NCI-H2107 treated with DMSO at 0.1 percent for 48 hours (cell line): ENCODE measurements around the gene GPATCH8.
"Not testable (repeated sequence)": the region's sequence is repeated elsewhere in the genome, so short reads cannot be mapped to it uniquely, and the experiment has no call there.

Experiments used
- DNase-seq: peaks from one replicate; lab custom pipeline; 2025; ENCODE audit not compliant: unreplicated experiment; lab: John Stamatoyannopoulos, UW

GPATCH8 gene

DNA sequence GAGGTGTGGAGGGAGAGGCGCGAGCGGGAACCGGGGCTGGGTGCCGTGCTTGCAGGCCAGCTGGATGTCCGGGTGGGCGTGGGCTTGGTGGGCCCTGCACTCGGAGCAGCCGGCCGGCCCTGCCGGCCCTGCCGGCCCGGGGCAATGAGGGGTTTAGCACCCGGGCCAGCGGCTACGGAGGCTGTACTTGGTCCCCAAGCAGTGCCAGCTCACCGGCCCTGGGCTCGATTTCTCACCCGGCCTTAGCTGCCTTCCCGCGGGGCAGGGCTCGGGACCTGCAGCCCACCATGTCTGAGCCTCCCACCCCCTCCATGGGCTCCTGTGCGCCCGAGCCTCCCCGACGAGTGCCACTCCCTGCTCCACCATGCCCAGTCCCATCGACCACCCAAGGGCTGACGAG, 24.7 kb upstream of the GPATCH8 start:
- DNase-seq: no peak

DNA sequence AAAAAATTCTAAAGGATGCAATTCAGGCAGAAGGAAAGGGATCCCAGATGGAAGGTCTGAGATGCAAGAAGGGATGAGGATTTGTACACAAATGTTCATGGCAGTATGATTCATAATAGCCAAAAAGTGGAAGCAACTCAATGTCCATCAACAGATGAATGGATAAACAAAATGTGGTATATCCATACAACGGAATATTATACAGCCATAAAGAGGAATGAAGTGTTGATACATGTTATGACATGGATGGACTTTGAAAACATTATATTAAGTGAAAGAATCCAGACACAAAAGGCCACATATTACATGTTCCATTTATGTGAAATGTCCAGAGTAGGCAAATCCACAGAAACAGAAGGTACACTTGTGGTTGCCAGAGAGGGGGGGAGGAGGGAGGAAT, 23.9 kb upstream of the GPATCH8 start:
- no peak for DNase-seq

DNA sequence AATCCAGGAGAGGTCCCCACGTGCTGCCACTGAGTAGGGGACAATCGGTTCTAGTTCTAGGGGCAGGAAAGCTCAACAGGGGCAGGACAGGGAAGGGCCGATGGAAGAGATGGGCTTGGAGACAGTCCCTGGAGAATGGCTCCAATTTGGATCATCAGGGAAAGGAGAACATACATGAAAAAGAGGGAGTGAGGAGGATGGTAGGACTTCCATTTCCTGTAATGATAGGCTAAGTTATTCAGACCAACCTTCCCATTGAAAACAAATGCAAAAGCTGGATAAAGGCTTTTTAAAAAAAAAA, 20.4 kb upstream of the GPATCH8 start:
- no peak for DNase-seq

DNA sequence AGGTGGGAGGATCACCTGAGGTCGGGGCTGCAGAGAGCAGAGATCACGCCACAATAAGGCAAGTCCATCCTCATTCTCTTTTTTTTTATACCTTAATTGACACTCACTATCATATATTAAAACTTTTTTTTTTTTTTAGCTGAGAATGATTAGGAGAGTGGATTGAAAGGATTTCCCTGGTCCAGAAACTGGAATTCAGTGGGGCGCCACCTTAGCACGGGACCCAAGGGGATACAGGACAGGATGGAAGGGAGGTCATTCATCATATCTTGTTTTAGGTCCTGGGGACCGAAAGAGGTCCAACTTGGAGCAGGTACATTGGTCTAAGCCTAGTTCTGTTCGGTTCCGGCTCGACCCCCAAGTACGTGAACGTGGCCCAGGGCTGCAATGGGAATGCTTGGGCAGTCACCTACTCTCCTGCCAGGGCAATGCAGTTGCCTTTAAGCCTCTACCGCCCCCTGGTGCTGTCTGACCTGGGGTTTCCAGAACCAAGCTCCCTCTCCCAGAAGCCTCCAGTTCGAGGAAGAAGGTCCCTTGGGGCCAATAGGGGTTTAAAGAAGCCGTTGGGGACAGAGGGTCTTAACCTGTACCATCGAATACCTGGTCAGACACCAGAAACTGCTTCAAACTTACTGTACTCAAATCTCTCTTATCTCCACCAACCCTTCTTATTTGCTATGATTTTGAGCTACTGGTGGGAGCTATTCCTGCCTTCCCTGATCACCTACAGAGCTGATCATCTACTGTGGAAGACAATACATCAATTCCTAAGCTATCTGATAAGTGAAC, 19.9 kb upstream of the GPATCH8 start:
- DNase-seq: peak; percentile 50

DNA sequence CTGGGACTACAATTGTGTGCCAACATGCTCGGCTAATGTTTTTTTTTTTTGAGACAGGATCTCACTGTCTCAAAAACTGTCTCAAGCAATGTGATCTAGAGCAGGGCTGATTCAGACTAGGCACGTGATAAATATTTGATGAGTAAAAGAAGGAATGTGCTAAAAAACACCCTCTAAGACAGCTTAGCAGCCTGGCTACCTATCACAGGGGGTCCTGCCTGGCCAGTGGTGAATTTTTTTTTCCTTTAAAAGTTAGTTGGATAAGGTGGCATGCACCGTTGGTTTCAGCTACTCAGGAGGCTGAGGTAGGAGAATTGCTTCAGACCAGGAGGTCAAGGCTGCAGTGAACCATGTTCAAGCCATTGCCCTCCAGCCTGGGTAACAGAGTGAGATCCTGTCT, 14.8 kb upstream of the GPATCH8 start:
- no peak for DNase-seq

DNA sequence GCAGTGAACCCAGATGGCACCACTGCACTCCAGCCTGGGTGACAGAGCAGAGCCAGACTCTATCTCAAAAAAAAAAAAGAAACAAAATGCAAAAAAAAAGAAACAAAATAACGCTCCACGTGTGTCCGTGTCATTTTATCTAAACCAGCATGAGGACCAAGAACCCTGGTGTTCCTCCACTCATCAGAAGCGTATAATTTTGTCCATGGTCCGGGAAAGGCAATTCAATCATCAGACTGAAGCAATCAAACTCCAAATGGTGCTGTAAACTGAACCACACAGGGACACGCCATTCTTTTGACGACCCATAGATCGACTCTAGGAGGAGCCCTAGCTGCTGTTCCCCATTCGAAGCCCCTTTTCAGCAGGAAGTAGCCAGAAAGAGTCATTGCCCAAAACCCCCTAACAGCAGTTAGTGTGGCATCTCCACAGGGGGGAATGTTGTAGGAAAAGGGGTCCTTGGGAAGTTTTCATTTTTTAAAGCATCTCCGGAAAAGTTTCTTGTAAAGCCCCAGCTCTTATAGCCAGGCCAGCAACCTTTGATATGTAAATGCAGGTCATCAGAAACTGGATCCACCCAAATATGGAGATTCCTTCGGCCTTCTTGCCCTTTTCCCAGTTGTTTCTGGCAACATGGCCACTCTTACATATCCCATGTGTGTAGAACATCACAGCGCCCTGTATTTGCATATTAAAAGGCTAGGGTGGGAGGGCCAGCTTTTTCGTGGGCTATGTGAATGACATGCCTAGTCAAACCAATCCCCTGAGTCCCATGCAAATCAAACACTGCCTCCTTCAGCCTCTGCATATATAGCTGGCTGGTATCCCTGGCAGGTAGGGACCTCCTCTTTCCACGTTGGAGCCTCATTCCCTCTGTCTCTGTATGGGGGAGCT, 8.3 kb upstream of the GPATCH8 start:
- DNase-seq: not testable (repeated sequence)

DNA sequence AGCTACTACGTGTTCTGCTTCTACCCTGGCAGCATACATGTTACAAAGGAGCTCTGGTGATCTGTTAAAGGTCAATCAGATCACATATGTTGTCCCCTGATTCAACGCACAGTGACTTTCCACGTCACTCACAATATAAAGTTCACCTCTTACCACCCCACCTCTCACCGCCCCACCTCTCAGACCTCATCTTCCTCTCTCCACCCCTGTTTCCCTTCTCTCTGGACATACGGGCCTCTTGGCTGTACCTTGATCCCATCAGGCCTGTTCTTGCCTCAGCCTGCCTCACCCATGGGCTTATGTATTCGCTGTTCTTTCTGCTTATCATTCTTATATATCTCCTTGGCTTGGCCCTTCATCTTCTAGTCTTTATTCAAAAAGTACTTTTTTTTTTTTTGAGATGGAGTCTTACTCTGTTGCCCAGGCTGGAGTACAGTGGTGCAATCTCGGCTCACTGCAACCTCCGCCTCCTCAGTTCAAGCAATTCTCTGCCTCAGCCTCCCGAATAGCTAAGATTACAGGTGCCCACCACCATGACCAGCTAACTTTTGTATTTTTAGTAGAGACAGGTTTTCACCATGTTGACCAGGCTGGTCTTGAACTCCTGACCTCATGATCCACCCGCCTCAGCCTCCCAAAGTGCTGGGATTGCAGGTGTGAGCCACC, 3.9 kb upstream of the GPATCH8 start:
- not testable (repeated sequence) for DNase-seq

DNA sequence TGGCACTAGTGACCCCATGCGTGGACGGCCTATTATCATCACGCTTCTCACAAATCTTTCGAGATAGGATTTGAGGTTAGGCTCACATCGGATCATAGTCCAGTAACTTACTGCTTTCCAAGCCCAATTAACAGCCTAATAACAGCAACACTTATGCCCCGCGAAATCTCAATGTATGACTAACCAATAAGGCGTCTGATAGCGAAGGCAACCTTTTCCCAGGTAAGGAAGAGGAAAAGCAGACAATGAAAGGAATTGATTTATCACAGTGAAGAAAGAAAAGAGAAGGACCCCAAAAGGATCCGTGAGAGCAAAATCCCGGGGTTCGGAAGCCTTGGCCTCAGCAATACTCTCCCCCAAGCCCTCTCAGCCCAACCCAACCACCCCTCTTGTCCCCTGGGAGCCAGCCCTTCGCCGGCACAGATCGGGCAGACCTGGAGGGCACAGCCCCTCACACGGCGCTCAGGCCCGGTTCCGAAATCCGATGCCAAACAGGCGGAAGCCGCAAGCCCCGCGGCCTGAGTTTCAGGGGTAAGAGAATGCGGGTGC, 534 bp downstream of the GPATCH8 start:
- DNase-seq: no peak

DNA sequence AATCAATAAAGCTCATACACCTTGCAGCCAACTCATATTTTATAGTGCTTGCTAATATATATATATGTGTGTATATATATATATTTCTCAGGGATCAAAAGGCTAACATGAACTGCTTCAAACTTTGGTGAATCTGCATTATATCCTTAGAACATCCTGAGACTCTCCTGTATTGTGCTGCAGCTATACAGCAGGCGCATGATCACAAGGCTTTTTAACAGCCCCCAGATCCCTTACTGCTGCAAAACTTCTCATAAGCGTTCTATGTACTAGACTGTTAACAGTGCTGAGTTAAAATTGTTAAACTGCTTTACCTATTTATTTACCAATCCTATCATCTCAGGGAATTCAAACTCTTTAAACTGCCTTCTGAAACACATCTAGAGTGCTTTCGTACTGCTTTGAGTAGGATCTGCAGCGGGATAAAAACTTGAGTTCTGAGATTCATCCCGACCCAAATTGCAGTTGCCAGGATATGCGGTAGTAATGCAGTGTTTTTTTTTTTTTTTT, 1.3 kb downstream of the GPATCH8 start:
- DNase-seq: no peak

DNA sequence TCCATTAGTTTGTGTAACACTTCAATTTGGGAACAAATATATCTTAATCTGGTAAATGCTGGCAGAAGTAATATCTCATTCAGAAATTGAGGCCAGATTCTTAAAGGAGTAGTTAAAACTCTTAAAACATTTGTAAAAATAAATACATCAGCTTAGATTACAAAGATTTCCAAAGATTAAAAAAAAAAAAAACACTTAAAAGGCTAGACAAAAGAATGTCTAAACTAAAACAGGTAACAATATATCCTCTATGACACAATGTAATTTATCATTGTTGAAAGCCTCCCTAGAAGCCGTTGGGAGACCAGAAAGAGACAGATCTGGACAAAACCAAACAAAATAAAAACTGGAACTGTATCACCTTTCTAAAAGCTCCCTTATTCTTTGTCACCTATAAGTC, 3.5 kb downstream of the GPATCH8 start:
- no peak for DNase-seq

DNA sequence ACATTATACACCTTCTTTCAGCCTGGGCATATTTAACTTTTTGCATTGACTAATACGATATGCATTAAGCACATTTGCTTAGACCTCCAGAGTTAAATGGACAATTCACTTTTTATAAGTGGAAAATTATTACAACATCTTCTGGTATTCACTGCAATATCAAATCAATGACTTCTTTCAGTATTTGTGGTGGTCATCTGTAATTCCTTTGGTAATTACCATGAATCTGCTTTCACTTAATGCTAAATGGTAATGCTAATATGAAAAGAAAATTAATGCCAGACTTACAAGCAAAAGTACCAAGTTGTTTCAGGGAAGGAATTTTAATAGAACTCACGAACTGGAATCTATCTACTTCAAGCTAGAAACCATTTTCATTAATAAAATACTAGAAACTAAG, 6.4 kb downstream of the GPATCH8 start:
- no peak for DNase-seq

DNA sequence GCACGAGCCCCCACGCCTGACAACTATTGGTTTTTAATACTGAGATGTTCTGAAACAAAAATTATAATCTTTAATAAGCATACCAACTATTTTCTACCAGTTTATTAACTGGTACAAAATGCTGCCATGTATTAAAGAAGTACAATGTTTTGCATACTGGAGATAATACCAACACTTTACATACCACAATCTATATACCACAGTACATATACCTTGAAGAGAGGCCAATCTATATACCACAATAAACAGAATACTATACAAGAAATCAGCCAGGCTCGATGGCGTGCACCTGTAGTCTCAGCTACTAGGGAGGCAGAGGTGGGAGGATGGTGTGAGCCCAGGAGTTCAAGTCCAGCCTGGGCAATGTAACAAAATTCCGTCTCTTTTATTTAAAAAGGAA, 9.9 kb downstream of the GPATCH8 start:
- DNase-seq: no peak

DNA sequence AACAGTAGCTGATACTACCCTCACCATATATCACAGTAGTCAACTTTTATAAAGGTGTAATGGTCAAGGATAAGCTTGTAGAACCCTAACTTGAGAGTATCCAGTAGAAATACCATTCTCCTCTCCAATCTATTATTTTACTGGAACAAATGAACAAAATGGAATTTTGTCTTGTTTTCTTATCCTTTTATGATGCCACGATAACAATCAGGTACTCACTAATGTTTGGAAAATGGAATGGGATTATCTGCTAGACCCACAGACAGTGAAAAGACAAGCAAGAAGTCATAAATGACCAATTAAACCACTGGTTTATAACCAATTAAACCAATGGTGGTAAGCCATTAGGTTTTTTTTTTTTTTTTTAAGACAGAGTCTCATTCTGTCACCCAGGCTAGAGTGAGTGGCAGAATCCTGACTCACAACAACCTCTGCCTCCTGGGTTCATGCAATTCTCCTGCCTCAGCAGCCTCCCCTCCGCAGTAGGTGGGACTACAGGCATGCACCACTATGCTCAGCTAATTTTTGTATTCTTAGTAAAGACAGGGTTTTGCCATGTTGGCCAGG, 10.4 kb downstream of the GPATCH8 start:
- DNase-seq: no peak

DNA sequence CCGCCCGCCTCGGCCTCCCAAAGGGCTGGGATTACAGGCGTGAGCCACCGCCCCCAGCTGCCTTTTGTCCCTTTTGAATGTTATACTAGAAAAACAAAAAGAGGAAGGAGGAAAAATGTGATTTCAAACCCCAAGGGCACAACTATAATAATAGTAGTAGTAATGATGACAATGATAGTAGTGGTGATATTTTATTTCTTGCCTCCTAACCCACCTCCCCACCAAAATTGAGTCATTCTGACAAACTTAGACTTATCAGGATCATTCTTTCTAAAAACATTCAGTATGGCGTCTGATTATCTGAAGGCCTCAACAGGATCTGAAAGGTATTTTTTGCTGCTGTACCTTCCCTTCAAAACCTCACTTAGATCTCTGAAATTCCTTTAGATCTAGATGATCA, 13.6 kb downstream of the GPATCH8 start:
- DNase-seq: no peak

DNA sequence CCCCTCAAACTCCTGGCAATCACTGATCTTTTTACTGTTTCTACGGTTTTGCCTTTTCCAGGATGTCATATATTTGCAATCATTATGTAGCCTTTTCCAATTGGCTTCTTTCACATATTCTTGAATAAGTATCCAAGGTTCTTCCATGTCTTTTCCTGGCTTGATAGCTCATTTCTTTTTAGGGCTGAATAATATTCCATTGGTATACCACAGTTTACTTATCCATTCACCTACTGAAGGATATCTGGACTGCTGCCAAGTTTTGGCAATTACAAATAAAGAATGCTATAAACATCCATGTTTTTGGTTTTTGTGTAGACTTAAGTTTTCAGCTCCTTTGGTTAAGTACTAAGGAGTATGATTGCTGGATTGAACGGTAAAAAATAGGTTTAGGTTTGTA, 16.0 kb downstream of the GPATCH8 start:
- no peak for DNase-seq

DNA sequence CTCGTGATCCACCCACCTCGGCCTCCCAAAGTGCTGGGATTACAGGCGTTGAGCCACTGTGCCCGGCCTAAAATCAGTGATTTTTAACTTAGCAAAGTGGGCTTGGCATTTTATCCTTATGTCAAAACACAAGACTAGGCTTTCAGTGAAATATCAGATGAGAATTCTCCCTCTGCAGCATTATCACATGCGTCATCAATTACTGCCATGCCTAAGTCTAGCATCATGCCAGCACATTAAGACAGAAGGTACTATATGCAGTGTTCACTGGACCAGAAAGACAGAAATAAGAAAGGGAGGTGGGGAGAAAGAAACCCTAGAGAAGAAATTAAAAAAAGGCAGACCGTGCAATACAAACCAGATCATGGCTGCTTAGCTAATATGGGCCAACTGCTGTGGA, 29.8 kb downstream of the GPATCH8 start:
- DNase-seq: no peak

DNA sequence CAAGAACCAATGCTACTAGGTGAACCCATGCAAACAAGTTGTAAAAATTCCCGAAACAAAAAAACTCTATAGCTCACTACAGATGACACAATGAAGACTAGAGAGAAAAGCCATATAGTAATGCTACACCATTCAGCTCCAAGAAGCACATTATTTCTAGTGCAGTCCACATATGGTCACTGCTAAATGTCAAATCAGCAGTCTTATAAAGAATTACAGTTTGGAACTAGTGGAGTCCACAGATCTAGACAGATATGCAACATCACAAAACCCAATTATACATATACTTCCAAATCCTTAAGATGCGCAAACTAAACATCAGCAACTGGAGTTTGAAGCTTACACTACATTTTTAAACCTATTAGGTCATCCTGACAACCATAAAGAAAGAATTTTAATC, 33.5 kb downstream of the GPATCH8 start:
- DNase-seq: no peak

DNA sequence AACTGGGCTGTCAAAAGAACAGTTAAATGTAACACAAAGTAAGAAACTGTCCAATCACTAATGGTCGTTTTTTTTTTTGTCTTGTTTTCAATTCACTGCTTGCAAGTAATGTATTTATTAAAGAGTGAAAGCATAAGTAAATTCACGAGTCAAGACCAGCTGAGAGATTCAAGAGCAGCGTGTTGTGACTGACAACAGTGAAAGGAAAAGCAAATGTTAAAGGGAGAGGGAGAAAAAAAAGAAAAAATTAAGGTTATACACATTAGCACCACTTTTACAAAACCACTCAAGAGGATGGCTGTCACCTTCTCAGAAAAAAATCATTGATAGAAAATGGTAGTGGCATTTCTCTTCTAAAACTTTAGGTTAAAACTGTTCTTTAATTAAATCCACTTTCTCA, 36.1 kb downstream of the GPATCH8 start:
- no peak for DNase-seq

DNA sequence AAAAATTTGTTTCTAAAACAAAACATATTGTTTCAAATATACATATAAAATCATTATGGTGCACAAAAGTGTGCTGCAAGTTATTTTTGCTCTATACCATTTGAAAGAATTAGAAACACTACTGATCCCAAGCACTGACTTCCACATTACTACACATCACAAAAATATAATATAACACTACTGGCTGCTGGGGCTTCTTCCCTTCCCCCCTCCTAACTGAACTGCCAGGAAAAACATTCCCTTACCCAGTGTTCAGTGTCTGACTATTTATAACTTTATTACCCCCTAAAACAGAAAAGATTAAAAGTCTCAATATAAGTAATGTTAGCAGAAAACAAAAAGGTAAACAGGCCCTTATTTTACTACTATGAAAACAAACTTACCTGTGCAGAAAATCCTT, 36.9 kb downstream of the GPATCH8 start:
- DNase-seq: no peak

DNA sequence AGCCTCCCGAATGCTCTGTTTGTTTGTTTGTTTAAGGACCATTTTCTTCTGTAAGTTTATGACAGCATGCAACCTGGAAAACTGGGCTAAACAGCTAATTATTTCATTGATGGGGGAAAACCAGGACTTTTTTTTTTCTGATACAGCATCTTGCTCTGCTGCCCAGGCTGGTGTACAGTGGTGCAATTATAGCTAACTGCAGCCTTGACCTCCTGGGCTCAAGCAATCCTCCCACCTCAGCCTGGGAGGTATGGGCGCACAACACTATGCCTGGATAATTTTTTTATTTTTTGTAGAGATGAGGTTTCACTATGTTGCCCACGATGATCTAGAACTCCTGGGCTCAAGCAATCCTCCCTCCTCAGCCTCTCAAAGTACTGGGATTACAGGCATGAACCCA, 37.3 kb downstream of the GPATCH8 start:
- DNase-seq: no peak

DNA sequence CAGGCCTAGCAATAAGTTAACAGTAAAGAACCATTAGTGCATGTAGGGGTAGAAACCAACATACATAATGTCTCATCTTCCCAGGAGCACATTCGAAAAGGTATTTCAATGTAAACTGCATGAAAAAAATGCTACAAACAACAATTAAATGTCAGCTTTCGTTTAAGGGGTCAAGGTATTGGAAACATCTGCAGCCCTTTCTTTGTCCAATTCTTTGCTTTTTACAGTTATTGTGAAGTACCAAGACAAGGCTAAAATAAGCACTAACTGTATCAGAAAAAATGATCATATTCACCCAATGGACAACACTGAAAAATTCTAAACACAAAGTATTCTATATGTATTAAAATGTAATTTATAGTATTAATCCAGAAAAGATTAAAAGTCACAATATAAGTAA, 37.9 kb downstream of the GPATCH8 start:
- DNase-seq: no peak
